OCI-LY3 (cell line): ENCODE results near the gene RPN2.

Experiments
- H2AFZ ChIP-seq: fragments of 200-600, 300-600 bp; shearing (Covaris generic); 2 replicates; pipeline ENCODE4 v1.6.0; 2014; ENCODE audit warnings: antibody characterized with exemption, low read depth, low read length
- H3K27ac ChIP-seq: fragments of 200-600, 300-600 bp; sonication (generic); 2 replicates; pipeline ENCODE4 v1.5.1; 2014; ENCODE audit warnings: mild to moderate bottlenecking, low read length, moderate library complexity, mixed read lengths
- H3K27me3 ChIP-seq: fragments of 200-600, 300-600 bp; sonication (generic); 2 replicates; pipeline ENCODE4 v1.6.1; 2014; ENCODE audit warnings: low read depth, low read length, mixed read lengths
- H3K36me3 ChIP-seq: fragments of 200-600, 300-600 bp; sonication (generic); replicated peaks from 2 replicates; pipeline ENCODE3; 2014; ENCODE audit warnings: low read depth, low read length, mixed read lengths
- H3K4me1 ChIP-seq: fragments of 300-600, 200-600 bp; sonication (generic); 2 replicates; pipeline ENCODE4 v1.6.1; 2014; ENCODE audit warnings: low read length, mixed read lengths
- H3K4me2 ChIP-seq: fragments of 200-600, 300-600 bp; sonication (generic); 2 replicates; pipeline ENCODE4 v1.6.1; 2014; ENCODE audit warnings: low read length, mixed read lengths
- H3K4me3 ChIP-seq: fragments of 300-600, 200-600 bp; sonication (generic); 2 replicates; pipeline ENCODE4 v1.5.1; 2014; ENCODE audit warnings: antibody characterized with exemption, mild to moderate bottlenecking, low read length, moderate library complexity
- H3K79me2 ChIP-seq: fragments of 300-600, 200-600 bp; shearing (Covaris generic); 2 replicates; pipeline ENCODE4 v1.6.1; 2014; ENCODE audit warnings: mild to moderate bottlenecking, low read length, mixed read lengths
- H3K9ac ChIP-seq: fragments of 300-600, 200-600 bp; shearing (Covaris generic); 2 replicates; pipeline ENCODE4 v1.6.0; 2014; ENCODE audit warnings: mild to moderate bottlenecking, low read length, moderate library complexity
- H3K9me3 ChIP-seq: fragments of 200-600, 300-600 bp; shearing (Covaris generic); 2 replicates; pipeline ENCODE4 v1.6.1; 2014; ENCODE audit warnings: low read length, mixed read lengths; ENCODE audit not compliant: insufficient read depth
- H4K20me1 ChIP-seq: fragments of 200-600, 300-600 bp; sonication (generic); 2 replicates; pipeline ENCODE4 v1.6.1; 2016; ENCODE audit warnings: low read length, mixed read lengths; ENCODE audit not compliant: insufficient read depth
- CTCF ChIP-seq: fragments of 200-600, 300-600 bp; sonication (generic); IDR thresholded peaks from 2 replicates; pipeline ENCODE4 v1.5.1; 2014; ENCODE audit warnings: antibody characterized with exemption, low read length, low read depth
- EZH2phosphoT487 ChIP-seq: fragments of 200-600 bp; shearing (Covaris generic); IDR thresholded peaks from 2 replicates; pipeline ENCODE4 v1.6.1; 2018; ENCODE audit warnings: antibody characterized with exemption, mixed run types, low read depth

The RPN2 gene

DNA sequence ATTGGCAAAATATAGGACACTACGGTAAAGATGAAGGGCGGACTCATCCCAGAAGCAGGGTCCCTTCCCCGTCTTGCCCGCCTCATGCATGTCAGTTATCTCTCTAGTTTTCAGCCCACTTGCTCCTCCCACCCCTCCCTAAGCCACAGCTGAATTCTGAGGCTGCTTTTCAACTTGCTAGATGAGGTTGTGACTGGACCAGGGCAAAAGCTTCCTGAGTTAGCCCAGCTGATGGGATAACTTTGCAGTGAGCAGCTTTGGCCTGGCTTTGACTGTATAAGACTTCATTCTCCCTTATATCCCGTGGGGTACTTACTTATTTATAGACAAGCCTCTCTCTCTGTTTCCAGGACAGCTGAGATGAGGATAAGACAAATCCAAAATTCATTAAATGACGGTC, 59.3 kb downstream of the RPN2 start:
- H3K4me1 ChIP-seq: no peaks in the 10 kb centered on the region
- no peaks in the 10 kb centered on the region for H4K20me1 ChIP-seq
- no peak overlapping the region for H2AFZ ChIP-seq
- H3K9me3 ChIP-seq: no peaks in the 10 kb centered on the region
- H3K27me3 ChIP-seq: no peaks in the 10 kb centered on the region
- no peak overlapping the region for H3K9ac ChIP-seq
- no peak overlapping the region for H3K4me3 ChIP-seq
- peaks cover 93% of the 10 kb centered on the region for H3K36me3 ChIP-seq
- no peaks in the 10 kb centered on the region for H3K79me2 ChIP-seq
- no peak overlapping the region for H3K4me2 ChIP-seq
- no peak for TF ChIP-seq EZH2phosphoT487
- TF ChIP-seq CTCF: no peak
- no peak overlapping the region for H3K27ac ChIP-seq

DNA sequence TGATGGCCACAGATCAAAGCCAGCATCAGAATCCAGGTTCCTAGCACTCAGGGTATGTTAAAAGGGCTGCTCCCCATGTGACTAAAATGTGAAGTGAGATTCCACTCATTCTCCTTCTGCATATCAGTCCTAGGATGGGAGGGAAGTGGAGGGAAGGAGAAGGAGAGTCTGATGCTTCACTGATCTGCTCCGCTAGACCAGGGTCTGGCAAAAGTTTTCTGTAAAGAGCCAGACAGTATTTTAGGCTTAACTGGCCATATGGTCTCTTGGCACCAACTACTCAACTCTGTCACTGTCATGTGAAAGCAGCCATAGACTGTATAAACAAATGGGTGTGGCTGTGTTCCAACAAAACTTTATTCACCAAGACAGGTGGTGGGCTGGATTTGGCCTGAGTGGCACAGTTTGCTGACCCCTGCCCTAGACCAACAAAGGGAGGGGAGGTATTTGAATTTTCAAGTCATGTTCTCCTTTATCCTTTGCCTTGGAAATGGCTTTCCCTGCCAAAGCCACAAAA, 59.9 kb downstream of the RPN2 start:
- Histone ChIP-seq H3K9ac (no peak overlapping the region), H3K79me2 (no peaks in the 10 kb centered on the region), H3K4me1 (no peaks in the 10 kb centered on the region), H3K36me3 (peaks cover 91% of the 10 kb centered on the region), H2AFZ (no peak overlapping the region), H3K27me3 (no peaks in the 10 kb centered on the region), H3K27ac (no peak overlapping the region), H4K20me1 (no peaks in the 10 kb centered on the region), H3K4me3 (no peak overlapping the region), H3K9me3 (no peaks in the 10 kb centered on the region), H3K4me2 (no peak overlapping the region)
- no peak for TF ChIP-seq CTCF
- TF ChIP-seq EZH2phosphoT487: no peak

DNA sequence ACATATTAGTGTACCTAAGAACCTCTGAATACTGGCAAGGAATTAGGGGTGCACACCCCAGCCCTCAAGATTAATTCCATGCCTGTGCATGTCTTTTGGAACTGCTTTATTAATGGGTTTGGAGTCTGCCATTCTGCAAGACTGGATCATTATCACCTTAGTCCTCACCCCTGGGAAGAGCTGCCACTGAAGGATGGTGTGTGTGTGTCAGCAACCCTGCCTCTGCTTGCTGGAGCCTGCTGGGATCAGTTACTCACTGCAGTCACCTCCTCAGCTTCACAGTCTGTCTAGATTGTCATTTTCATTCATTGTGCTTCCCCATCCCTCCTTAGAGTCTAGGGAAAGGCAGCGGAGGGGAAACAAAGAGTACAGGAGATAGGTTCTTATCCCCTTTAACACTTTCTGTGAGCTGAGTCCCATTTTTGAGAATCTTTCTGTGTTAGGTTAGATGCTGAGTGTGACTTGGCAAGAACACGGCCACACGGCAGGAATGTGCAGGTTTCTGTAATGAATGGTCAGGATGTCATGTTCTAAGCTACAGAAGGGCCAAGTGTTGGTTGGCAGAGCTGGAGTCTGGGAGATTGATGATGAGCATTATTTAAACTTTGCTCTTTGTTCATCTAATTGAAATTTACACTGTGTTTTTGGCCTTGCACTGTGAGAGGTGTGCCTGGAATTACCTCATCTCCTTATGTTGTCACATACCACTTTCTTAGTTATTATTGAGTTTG, 61.4 kb downstream of the RPN2 start:
- Histone ChIP-seq H3K27ac (no peak overlapping the region), H3K36me3 (peaks cover 82% of the 10 kb centered on the region), H4K20me1 (no peaks in the 10 kb centered on the region), H3K9me3 (no peaks in the 10 kb centered on the region), H3K4me1 (no peaks in the 10 kb centered on the region), H3K9ac (no peak overlapping the region), H2AFZ (no peak overlapping the region), H3K4me3 (no peak overlapping the region), H3K4me2 (no peak overlapping the region), H3K27me3 (no peaks in the 10 kb centered on the region), H3K79me2 (no peaks in the 10 kb centered on the region)
- TF ChIP-seq CTCF (no peak), EZH2phosphoT487 (no peak)

DNA sequence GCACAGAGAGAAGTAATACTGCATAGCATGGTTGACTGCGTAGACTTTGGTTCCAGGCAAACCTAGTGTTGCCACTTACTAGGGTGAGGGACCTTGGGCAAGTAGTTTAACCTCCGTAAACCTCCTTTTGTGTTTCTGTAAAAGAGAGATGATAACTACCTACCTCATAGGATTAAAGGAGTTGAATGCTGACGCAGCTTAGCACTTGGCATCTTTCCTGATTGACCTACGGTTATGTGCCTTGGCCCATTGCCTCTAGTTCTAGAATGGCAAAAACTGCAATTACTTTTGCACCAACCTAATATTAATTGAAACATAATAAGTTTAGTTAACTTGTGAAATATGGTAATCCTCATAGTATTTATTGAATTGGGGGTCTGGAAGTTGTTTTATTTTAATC, 63.4 kb downstream of the RPN2 start:
- Histone ChIP-seq H3K4me1 (no peaks in the 10 kb centered on the region), H3K9me3 (no peaks in the 10 kb centered on the region), H3K4me3 (no peak overlapping the region), H4K20me1 (no peaks in the 10 kb centered on the region), H3K79me2 (no peaks in the 10 kb centered on the region), H3K9ac (no peak overlapping the region), H2AFZ (no peak overlapping the region), H3K4me2 (no peak overlapping the region), H3K36me3 (peaks cover 65% of the 10 kb centered on the region), H3K27ac (no peak overlapping the region), H3K27me3 (no peaks in the 10 kb centered on the region)
- TF ChIP-seq CTCF: no peak
- TF ChIP-seq EZH2phosphoT487: no peak
